ENCODE measurements around the gene PHACTR2.

PHACTR2 gene

GRCh38 chr6:143742070-143742954 lies 64.5 kb downstream of the PHACTR2 start:
- DNase-seq (ENCODE audit: low read depth): no peak

- DNase-seq (ENCODE audit: low read depth): no peak
Observed at GRCh38 chr6:143742955-143743255, 65.1 kb downstream of the PHACTR2 start.

GRCh38 chr6:143743301-143744166 lies 65.8 kb downstream of the PHACTR2 start:
- no peak for DNase-seq (ENCODE audit: low read depth)

- no peak for DNase-seq (ENCODE audit: low read depth)
Observed at GRCh38 chr6:143744551-143745165, 66.9 kb downstream of the PHACTR2 start.

GRCh38 chr6:143745166-143746133 lies 67.7 kb downstream of the PHACTR2 start:
- DNase-seq (ENCODE audit: low read depth): no peak

- no peak for DNase-seq (ENCODE audit: low read depth)
Observed at GRCh38 chr6:143746202-143747119, 68.7 kb downstream of the PHACTR2 start.

- no peak for DNase-seq (ENCODE audit: low read depth)
Observed at GRCh38 chr6:143747347-143747842, 69.6 kb downstream of the PHACTR2 start.

- no peak for DNase-seq (ENCODE audit: low read depth)
Observed at GRCh38 chr6:143749891-143750290, 72.1 kb downstream of the PHACTR2 start.

GRCh38 chr6:143750877-143751276 lies 73.1 kb downstream of the PHACTR2 start:
- no peak for DNase-seq (ENCODE audit: low read depth)

GRCh38 chr6:143752459-143752858 lies 74.7 kb downstream of the PHACTR2 start:
- no peak for DNase-seq (ENCODE audit: low read depth)

GRCh38 chr6:143753678-143754077 lies 75.9 kb downstream of the PHACTR2 start:
- no peak for DNase-seq (ENCODE audit: low read depth)

GRCh38 chr6:143754204-143754603 lies 76.4 kb downstream of the PHACTR2 start:
- DNase-seq (ENCODE audit: low read depth): no peak

- no peak for DNase-seq (ENCODE audit: low read depth)
Observed at GRCh38 chr6:143755301-143755744, 77.6 kb downstream of the PHACTR2 start.

GRCh38 chr6:143757346-143757832 lies 79.6 kb downstream of the PHACTR2 start:
- no peak for DNase-seq (ENCODE audit: low read depth)

GRCh38 chr6:143758551-143758950 lies 80.8 kb downstream of the PHACTR2 start:
- DNase-seq (ENCODE audit: low read depth): no peak

- no peak for DNase-seq (ENCODE audit: low read depth)
Observed at GRCh38 chr6:143759666-143760065, 81.9 kb downstream of the PHACTR2 start.

- no peak for DNase-seq (ENCODE audit: low read depth)
Observed at GRCh38 chr6:143761074-143761473, 83.3 kb downstream of the PHACTR2 start.

- DNase-seq (ENCODE audit: low read depth): no peak
Observed at GRCh38 chr6:143762126-143762525, 84.4 kb downstream of the PHACTR2 start.

- DNase-seq (ENCODE audit: low read depth): no peak
Observed at GRCh38 chr6:143765422-143766184, 87.8 kb downstream of the PHACTR2 start.
